ENCODE data around the gene OR10A2.

DNA sequence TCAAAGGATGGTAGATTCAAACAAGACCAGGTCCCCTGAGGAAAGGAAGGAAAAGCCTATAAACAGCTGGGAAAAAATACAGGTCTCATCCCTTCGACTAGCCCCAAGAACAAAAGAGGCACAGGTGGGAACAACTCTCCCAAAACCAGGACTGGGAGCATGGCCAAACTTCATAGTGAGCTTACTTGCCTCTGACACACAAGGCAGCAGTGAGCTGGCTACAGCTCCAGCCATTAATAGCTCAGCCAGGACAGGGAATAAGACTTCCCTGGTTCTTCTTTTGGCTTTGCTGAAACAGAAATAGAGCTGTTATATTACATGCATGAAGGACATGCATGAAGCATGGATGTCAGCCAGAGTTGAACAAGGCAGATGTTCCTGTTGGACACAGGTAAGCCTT, at the start of gene OR10A2:
- TF ChIP-seq CTCF (IDR thresholded peaks at IDR 0.05) (no peak), POLR2AphosphoS5 (IDR thresholded peaks at IDR 0.05) (no peak)

Measured in sigmoid colon (tissue), 4 donors.